AG08395 (cell line): ENCODE results near the gene CRABP2.

Experiments
- DNase-seq: peaks from one replicate; pipeline ENCODE4 v3.0.0; 2012; ENCODE audit warnings: mixed read lengths, low spot score

Gene CRABP2

DNA sequence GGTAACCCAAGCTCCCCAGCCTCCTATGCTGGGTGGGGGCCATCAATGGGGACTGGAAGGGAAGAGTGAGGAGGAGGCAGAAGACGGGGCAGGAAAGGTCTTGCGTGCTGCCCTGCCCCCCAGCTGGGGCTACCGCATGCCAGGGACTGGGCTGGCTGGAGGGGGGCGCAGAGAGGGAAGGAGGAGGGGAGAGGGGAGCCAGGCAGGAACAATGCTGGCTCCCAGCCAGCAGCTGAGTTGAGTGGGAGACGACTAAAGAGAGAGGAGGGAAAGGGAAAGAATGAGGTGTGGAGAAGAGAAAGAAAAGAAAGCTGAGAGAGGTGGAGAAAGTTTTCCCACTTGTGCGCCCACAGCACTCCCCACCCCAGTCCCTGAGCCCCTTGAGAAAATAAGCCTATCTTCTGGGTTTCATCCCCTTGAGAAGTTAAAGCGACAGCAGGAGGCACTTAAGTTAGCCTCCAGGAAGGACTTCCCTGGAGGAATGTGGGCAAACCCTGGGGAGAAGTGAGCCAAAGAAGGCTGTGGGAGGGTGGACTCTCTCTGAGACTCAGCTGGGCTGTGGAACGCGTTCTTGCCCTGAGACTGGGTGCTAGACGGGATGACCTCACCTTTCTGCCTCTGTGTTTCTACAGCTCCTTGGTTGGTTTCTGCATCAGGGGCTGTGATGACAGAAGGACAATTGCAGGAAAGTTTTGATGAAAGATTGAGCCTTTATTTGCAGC, 15.3 kb downstream of the CRABP2 start:
- DNase-seq, result no peak

- peak; percentile 89 for DNase-seq
Measured at GRCh38 chr1:156689035-156689952, 16.1 kb downstream of the CRABP2 start.

DNA sequence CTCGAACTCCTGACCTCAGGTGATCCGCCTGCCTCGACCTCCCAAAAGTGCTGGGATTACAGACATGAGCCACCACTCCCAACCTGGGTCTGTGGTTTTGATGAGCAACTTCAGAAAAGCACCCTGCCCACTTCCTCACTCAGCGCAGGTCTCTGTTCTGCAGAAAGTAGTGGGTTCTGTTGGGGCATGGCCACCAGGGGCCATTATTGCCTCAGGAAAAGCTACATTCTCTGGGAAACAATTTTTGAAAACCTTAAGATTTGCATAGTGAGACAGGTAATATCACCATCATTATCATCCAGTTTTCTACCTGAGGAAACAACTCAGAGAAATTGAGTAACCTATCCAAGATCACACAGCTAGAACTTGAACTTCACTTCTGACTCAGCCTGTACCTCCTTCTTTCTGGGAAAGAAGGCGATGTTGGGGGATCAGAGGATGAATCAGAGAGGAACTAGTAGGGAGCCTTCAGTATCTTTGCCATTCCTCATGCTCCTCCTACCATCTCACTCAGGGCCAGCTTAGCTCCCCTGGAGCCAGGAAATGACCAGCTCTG, 21.1 kb downstream of the CRABP2 start:
- peak; percentile 67 for DNase-seq

DNA sequence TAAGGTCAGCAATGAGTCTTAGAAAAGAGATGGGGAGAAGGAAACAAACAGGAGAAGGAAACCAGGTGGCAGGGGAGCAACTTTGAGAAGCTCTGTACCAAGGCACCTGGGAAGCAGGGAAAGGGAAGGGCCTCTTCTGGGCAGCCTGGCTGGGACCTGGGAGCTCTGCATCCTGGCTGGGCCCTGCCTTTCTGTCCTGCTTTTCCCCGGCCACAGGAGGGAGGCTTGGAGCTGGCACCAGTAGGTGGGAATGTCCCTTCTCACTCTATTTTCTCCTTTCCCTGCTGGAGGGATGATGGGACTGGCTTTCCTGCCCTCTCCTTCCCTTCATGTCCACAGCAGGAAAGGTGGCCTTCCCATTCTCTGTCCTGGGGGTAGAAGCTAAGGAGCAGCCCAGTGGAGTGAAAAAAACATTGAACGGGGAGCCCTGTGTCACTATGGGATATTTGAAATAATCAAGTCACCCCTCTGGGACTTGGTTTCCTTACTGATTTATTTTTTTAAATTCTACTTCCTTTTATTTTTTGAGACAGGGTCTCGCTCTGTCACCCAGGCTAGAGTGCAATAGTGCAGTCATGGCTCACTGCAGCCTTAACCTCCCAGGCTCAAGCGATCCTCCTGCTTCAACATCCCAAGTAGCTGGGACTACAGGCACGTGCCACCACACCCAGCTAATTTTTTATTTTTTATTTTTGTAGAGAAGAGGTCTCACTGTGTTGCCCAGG, 23.1 kb downstream of the CRABP2 start:
- DNase-seq, result no peak

DNA sequence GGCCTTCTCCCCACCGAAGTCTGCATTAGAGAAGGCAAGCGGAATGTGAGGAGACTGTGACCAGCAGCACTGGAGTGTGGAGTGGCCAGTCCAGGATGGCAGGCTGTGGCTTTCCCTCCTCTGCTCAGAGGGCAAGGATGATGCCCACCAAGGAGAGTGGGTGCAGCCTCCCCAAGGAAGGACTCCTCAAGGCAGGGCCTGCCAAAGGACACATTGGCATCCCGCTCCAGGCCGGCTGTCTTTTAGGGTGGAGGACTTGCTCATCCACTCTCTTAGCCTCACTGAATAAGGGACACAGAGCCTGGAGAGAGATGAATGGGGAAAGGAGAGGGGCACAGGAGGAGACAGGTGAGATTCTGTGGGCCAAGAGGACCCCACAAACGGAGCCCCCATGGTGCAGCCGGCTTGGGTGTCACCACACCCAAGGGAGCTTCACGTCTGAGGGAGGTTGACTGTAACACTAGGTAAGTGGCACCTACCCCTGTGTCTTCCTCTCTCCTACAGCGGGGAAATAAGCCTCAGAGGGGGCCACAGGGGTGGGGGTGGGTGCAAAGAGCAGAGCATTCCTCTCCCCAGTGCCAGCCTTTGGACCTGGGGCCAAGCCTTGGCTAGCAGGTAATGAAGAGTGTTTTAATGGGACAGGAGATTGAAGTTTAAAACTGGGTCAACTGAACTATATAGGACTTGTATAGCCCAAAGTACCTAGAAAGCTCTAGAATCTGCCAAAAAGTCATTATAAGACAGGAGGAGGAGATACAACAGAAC, 24.0 kb downstream of the CRABP2 start:
- no peak for DNase-seq

DNA sequence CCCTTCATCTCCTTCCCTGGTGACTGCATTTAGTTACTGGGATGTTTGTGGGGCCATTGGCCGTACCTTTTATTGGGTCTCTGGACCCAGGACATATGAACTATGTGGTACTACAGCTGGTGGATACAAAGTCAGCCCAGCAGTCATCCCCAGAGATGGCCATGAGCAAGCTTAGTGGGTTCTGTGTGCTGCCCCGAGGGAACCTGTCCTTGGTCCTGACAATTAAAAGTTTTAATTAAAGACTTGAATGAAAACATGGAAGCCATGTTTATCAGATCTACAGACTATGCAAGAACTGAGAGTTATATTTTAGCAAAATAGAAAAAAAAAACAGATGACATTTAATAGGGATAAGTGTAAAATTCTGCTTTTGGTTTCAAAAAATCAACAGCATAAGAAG, 25.3 kb downstream of the CRABP2 start:
- DNase-seq, result no peak

- peak; percentile 73 for DNase-seq
Measured at GRCh38 chr1:156677616-156678596, 27.5 kb downstream of the CRABP2 start.

GRCh38 chr1:156676820-156677615, 28.4 kb downstream of the CRABP2 start, which contains the start of gene NES:
TSS of gene NES (minus strand) at chr1:156677407. CDS start at chr1:156677264, 143 bp downstream.
- DNase-seq, result peak; percentile 51

DNA sequence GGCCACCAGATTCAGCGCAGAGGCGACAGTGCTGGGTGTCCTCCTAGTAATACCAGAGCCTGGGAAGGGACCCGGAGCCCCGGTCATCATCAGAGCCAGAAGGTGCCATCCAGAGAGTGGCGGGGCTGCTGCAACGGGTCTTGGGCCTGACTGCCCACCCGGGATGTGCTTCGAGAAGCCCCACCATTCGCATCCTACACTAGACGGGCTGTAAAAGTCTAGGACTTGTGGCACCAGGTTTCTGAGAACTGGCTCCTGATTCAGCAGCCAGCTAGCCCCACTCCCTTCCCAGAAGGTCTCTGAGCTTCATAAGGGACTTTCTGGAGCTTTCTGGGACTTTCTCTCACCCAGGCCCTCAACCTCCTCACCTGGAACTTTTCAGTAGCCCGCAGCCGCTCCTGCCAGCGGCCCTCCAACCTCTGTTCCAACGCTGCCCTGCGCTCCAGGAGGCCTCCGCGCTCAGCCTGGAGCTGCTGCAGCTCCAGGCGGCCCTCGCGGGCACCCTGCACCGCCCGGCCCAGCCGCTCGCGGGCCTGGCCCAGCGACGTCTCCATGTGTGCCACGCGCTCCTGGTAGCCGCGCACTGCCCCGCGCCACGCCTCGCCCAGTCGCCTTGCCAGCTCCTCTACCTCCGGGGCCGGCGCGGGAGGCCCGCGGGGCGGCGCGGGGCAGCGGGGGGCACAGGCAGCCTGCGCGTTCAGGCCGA, 29.1 kb downstream of the CRABP2 start:
- no peak for DNase-seq

DNA sequence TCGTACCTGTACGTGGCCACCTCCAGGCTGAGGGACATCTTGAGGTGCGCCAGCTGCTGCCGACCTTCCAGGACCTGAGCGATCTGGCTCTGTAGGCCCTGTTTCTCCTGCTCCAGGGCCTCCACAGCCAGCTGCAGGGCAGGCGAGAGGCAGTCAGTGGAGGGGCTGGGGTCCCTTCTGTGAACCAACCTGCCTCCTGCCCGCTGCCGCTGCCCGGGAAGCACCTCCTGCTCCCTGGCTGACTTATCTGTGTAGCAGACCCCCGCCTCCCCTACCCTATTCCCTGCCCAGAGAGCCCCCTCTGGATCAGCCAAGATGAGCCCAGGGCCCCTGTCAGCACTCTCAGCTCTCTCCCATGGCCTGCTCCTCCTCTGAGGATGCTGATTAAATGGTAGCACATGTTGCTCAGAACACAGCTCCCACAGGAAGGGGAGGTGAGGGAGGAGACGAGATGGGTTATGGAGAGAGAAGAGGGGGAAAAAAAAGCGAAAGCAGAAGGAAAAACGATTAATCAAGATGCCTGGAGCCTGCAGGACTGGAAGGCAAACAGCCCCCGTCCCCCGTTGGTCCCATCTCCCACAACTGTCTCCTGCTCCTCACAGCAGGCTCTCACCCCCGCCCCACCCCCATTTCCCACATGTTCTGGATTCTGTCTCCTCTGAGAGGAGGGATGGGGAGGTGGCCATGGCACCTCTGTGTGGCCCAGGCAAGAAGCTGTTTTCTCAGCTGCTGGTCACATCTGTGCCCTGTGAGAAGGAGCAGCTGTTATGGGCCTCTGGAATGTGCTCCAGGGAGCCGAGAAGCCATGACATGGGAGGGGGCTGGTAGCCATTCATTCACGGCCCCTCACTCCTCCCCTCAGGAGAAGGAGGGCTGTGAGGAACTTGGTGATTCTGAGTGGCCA, 29.9 kb downstream of the CRABP2 start:
- DNase-seq, result no peak

- no peak for DNase-seq
Measured at GRCh38 chr1:156673387-156674121, 31.8 kb downstream of the CRABP2 start.

GRCh38 chr1:156671804-156672203, 33.6 kb downstream of the CRABP2 start:
- no peak for DNase-seq

- no peak for DNase-seq
Measured at GRCh38 chr1:156670791-156671190, 34.6 kb downstream of the CRABP2 start.

- no peak for DNase-seq
Measured at GRCh38 chr1:156670359-156670758, 35.0 kb downstream of the CRABP2 start.

- no peak for DNase-seq
Measured at GRCh38 chr1:156669794-156670193, 35.6 kb downstream of the CRABP2 start.

DNA sequence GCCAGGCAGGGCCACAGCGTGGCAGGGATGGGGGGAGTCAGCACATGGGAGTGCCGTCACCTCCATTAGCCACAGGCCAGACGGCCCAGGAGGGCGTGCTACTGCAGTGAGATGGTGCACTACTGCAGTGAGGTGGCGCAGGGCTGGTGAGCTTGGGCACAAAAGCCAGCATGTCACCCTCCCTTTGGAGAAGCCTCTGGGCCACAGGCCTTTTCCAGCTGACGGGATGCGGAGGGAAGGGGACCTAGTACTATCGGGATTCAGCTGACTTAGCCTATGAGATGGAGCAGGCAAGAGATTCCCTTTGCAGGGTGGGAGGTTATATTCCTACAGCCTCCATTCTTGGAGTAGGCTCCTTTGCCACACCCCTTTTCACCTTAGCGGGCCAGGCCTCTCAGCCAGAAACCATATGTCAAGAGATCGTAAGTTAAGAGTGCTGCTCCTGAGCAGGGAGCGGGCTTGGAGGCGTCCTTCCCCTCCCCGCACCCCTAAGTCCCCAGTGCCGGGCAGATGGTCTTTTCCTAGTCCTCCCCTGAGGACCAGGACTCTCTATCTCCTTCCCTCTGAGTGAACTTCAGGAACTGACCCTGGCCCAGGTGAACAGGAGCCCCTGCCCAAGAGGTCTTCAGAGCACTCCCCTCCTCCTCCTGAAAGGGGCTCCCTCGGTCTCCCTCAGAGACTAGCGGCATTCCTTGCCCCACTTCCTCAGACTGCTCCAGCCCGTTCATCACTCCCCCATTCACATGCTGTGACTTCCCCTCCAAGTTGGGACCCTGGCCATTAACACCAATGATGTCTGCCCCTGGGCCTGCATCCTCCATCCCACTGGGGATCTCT, 36.4 kb downstream of the CRABP2 start:
- no peak for DNase-seq
